NCI-H2196 (cell line): ENCODE data around the gene PREX1.
"Not testable (repeated sequence)": the region's sequence is repeated elsewhere in the genome, so short reads cannot be mapped to it uniquely, and the experiment has no call there.

Experiments used
- DNase-seq: peaks from one replicate; lab custom pipeline; 2025; ENCODE audit not compliant: unreplicated experiment; lab: John Stamatoyannopoulos, UW

PREX1 gene

GRCh38 chr20:48812600-48813445 is 15.0 kb downstream of the PREX1 start:
- DNase-seq = no peak

- DNase-seq = not testable (repeated sequence)
Observed at GRCh38 chr20:48812114-48812513, 15.7 kb downstream of the PREX1 start.

GRCh38 chr20:48809673-48810072 is 18.1 kb downstream of the PREX1 start:
- DNase-seq = no peak

- DNase-seq = no peak
Observed at GRCh38 chr20:48808382-48809034, 19.3 kb downstream of the PREX1 start.

GRCh38 chr20:48807586-48808381 is 20.0 kb downstream of the PREX1 start:
- DNase-seq = no peak

GRCh38 chr20:48807051-48807450 is 20.7 kb downstream of the PREX1 start:
- no peak for DNase-seq

GRCh38 chr20:48805716-48806115 is 22.1 kb downstream of the PREX1 start:
- DNase-seq = no peak

- no peak for DNase-seq
Observed at GRCh38 chr20:48805286-48805685, 22.5 kb downstream of the PREX1 start.

GRCh38 chr20:48804300-48804980 is 23.4 kb downstream of the PREX1 start:
- DNase-seq = no peak

- DNase-seq = no peak
Observed at GRCh38 chr20:48803176-48804053, 24.4 kb downstream of the PREX1 start.

GRCh38 chr20:48802647-48803046 is 25.2 kb downstream of the PREX1 start:
- no peak for DNase-seq

GRCh38 chr20:48802216-48802615 is 25.6 kb downstream of the PREX1 start:
- DNase-seq = no peak

GRCh38 chr20:48801197-48801596 is 26.6 kb downstream of the PREX1 start:
- no peak for DNase-seq

GRCh38 chr20:48800177-48800576 is 27.6 kb downstream of the PREX1 start:
- no peak for DNase-seq

GRCh38 chr20:48799328-48800105 is 28.3 kb downstream of the PREX1 start:
- no peak for DNase-seq

GRCh38 chr20:48797850-48798747 is 29.7 kb downstream of the PREX1 start:
- no peak for DNase-seq

- DNase-seq = no peak
Observed at GRCh38 chr20:48797275-48797825, 30.4 kb downstream of the PREX1 start.

- no peak for DNase-seq
Observed at GRCh38 chr20:48795732-48796131, 32.1 kb downstream of the PREX1 start.
